OCI-LY1 (cell line): Measurements from ENCODE around the gene SAG.

Source experiments
- EZH2 ChIP-seq: fragments of 200-600 bp; sonication (generic), shearing (Covaris generic); IDR thresholded peaks from 2 replicates; pipeline ENCODE4 v1.8.0; 2017; ENCODE audit warnings: borderline replicate concordance, mixed run types, mild to moderate bottlenecking, antibody characterized with exemption, low read length, moderate library complexity, mixed read lengths
- TF ChIP-seq, protein P1 (sequence below): fragments of 200-600 bp; sonication (generic), shearing (Covaris generic); IDR thresholded peaks from 2 replicates; pipeline ENCODE4 v1.5.1; 2017; ENCODE audit warnings: mild to moderate bottlenecking, antibody characterized with exemption, low read length, moderate library complexity, mixed read lengths

GRCh38 chr2:233295891-233296290 is 11.7 kb upstream of the SAG start:
- TF ChIP-seq, protein P1, sequence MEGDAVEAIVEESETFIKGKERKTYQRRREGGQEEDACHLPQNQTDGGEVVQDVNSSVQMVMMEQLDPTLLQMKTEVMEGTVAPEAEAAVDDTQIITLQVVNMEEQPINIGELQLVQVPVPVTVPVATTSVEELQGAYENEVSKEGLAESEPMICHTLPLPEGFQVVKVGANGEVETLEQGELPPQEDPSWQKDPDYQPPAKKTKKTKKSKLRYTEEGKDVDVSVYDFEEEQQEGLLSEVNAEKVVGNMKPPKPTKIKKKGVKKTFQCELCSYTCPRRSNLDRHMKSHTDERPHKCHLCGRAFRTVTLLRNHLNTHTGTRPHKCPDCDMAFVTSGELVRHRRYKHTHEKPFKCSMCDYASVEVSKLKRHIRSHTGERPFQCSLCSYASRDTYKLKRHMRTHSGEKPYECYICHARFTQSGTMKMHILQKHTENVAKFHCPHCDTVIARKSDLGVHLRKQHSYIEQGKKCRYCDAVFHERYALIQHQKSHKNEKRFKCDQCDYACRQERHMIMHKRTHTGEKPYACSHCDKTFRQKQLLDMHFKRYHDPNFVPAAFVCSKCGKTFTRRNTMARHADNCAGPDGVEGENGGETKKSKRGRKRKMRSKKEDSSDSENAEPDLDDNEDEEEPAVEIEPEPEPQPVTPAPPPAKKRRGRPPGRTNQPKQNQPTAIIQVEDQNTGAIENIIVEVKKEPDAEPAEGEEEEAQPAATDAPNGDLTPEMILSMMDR = no peak
- no peak for TF ChIP-seq EZH2
